RWPE2 (cell line): ENCODE results near the gene GALNT17.

Experiments used
- ATAC-seq: fragments of 200-7000 bp; cut with Tn5 transposase; 3 replicates; pipeline ENCODE4 v1.9.1; 2021; ENCODE audit warnings: low read depth
- DNase-seq: peaks from one replicate; pipeline ENCODE4 v3.0.0-alpha.2; 2020; ENCODE audit warnings: low spot score
- H3K27ac ChIP-seq: fragments of 450-650 bp; 2 replicates; pipeline ENCODE4 v1.5.1; 2017; ENCODE audit warnings: mild to moderate bottlenecking; ENCODE audit not compliant: poor library complexity, severe bottlenecking
- H3K27me3 ChIP-seq: fragments of 250-450 bp; sonication (Bioruptor Pico); 2 replicates; pipeline ENCODE4 v1.5.1; 2021; ENCODE audit warnings: mild to moderate bottlenecking, moderate library complexity; ENCODE audit not compliant: insufficient read depth, poor library complexity, severe bottlenecking
- H3K36me3 ChIP-seq: fragments of 250-450 bp; sonication (Bioruptor Pico); 2 replicates; pipeline ENCODE4 v1.5.1; 2020; ENCODE audit warnings: low read depth, mild to moderate bottlenecking, moderate library complexity
- H3K4me1 ChIP-seq: fragments of 250-450 bp; sonication (Bioruptor Pico); 2 replicates; pipeline ENCODE4 v1.5.1; 2021; ENCODE audit warnings: mild to moderate bottlenecking, moderate library complexity; ENCODE audit not compliant: insufficient read depth, poor library complexity, severe bottlenecking
- H3K4me3 ChIP-seq: fragments of 250-450 bp; sonication (Bioruptor Pico); 2 replicates; pipeline ENCODE4 v1.5.1; 2021; ENCODE audit warnings: mild to moderate bottlenecking, moderate library complexity; ENCODE audit not compliant: severe bottlenecking
- H3K9me3 ChIP-seq: fragments of 250-450 bp; sonication (Bioruptor Pico); 2 replicates; pipeline ENCODE4 v1.5.1; 2021; ENCODE audit warnings: mild to moderate bottlenecking, moderate library complexity; ENCODE audit not compliant: severe bottlenecking
- TF ChIP-seq, protein P1 (sequence below): fragments of 450-650 bp; IDR thresholded peaks from one replicate; pipeline ENCODE4 v1.5.1; 2017; ENCODE audit warnings: mild to moderate bottlenecking, moderate library complexity; ENCODE audit not compliant: poor library complexity, severe bottlenecking

The GALNT17 gene

DNA sequence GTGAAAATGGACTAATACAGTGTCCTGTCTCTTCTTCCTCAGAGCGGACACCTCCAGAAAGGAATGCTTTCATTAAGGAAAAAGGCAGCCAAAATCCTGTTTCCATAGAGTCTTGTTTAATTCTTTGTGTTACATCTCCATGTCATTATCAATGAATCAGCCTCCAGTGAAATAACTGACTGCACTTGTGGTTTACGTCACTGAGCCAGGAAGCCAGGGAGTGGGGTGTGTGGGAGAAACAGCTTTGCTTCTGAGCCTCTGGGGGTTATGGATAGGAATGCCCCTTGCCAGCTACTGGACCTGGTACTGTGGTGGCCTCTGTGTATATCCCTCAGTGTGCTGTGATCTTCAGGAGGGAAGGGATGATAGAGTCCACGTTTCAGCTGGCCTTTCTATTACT is 416.8 kb downstream of the GALNT17 start:
- DNase-seq (no peak), ATAC-seq (no peak)
- Histone ChIP-seq H3K9me3 (peaks cover 2% of the 10 kb centered on the region), H3K4me3 (no peak overlapping the region), H3K27me3 (no peaks in the 10 kb centered on the region), H3K36me3 (no peaks in the 10 kb centered on the region), H3K4me1 (no peaks in the 10 kb centered on the region), H3K27ac (no peak overlapping the region)
- TF ChIP-seq, protein P1, sequence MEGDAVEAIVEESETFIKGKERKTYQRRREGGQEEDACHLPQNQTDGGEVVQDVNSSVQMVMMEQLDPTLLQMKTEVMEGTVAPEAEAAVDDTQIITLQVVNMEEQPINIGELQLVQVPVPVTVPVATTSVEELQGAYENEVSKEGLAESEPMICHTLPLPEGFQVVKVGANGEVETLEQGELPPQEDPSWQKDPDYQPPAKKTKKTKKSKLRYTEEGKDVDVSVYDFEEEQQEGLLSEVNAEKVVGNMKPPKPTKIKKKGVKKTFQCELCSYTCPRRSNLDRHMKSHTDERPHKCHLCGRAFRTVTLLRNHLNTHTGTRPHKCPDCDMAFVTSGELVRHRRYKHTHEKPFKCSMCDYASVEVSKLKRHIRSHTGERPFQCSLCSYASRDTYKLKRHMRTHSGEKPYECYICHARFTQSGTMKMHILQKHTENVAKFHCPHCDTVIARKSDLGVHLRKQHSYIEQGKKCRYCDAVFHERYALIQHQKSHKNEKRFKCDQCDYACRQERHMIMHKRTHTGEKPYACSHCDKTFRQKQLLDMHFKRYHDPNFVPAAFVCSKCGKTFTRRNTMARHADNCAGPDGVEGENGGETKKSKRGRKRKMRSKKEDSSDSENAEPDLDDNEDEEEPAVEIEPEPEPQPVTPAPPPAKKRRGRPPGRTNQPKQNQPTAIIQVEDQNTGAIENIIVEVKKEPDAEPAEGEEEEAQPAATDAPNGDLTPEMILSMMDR: no peak

DNA sequence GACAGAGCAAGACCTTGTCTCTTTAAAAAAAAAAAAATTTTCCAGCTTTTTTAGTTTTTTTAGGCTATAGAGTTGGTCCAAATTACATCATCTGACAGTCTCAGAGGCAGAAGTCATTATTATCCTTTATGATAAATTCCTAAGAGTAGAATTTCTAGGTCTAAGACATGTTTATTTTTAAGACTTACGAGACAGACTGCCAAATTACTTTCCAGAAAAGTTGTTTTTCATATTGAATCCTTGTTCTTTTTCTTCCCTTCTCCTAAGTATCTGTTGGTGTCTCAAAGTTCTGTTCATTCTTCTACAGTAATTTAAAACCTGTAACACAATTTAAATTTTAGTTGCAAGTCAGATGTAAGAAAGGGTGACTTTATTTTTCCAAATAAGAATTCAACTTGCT is 421.4 kb downstream of the GALNT17 start:
- H3K27me3 ChIP-seq: no peaks in the 10 kb centered on the region
- H3K36me3 ChIP-seq: no peaks in the 10 kb centered on the region
- DNase-seq (no peak), ATAC-seq (no peak)
- H3K27ac ChIP-seq: no peak overlapping the region
- TF ChIP-seq, protein P1: no peak
- H3K4me1 ChIP-seq: no peaks in the 10 kb centered on the region
- H3K9me3 ChIP-seq: peaks cover 2% of the 10 kb centered on the region
- no peak overlapping the region for H3K4me3 ChIP-seq

DNA sequence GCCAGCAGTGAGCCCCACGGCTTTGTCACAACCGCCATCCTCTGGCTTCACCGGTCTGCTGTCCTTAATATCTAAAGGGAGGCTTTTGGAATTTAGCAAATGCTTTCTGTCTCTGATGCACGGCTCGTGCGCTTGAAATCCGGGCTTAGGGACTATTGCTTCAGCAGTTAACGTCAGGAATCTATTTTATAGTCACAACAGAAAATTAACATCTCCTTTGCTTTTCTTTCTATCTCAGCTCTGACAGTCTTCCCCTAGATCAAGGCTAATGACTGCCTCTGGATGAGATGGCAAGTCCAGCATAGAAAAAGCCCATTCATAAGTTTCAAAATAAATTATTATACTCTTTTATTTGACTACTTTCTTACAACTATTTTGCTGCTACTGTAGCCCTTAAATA is 423.8 kb downstream of the GALNT17 start:
- Histone ChIP-seq H3K4me1 (no peaks in the 10 kb centered on the region), H3K27me3 (no peaks in the 10 kb centered on the region), H3K9me3 (peaks cover 2% of the 10 kb centered on the region), H3K4me3 (no peak overlapping the region), H3K27ac (no peak overlapping the region), H3K36me3 (no peaks in the 10 kb centered on the region)
- TF ChIP-seq, protein P1: no peak
- DNase-seq (no peak), ATAC-seq (no peak)

DNA sequence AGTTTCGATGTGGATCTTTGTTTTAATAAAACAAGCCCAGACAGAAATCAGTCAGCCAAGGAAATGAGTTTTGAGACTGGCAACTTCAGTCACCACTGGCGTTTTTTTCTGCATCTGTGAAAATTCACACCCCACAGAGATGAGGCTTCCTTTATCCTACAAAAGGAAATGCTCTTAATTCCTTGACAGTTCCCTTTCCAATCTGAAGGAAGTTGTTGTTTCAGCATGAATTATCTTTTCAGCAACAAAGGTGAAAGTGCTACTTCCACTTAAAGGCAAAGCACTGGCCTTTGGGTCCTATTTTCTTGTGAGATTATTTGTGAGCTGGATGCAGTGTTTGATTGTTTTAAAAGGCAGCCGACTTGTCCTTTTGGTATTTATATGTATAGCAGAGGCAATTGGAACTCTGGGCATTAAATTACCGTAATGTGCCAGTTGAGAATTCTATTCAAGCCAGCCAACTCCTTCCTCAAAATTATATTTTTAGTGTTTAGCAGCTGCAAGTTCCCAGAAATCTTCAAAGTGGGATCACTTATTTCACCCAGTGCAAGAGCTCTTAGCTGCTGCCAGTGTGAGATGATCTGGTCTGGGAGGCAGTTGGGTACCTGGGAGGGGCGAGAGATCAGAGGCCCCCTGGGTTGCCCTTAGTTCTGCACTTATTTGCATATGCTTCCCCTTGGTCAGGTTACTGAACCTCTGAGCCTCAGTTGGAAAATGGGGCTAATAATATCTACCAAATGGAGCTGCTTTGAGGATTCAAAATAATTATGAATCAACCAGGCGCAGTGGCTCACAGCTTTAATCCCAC is 427.1 kb downstream of the GALNT17 start:
- Histone ChIP-seq H3K4me1 (no peaks in the 10 kb centered on the region), H3K27ac (no peak overlapping the region), H3K36me3 (no peaks in the 10 kb centered on the region), H3K9me3 (no peaks in the 10 kb centered on the region), H3K27me3 (no peaks in the 10 kb centered on the region), H3K4me3 (no peak overlapping the region)
- DNase-seq: no peak
- no peak for ATAC-seq
- TF ChIP-seq, protein P1: no peak

DNA sequence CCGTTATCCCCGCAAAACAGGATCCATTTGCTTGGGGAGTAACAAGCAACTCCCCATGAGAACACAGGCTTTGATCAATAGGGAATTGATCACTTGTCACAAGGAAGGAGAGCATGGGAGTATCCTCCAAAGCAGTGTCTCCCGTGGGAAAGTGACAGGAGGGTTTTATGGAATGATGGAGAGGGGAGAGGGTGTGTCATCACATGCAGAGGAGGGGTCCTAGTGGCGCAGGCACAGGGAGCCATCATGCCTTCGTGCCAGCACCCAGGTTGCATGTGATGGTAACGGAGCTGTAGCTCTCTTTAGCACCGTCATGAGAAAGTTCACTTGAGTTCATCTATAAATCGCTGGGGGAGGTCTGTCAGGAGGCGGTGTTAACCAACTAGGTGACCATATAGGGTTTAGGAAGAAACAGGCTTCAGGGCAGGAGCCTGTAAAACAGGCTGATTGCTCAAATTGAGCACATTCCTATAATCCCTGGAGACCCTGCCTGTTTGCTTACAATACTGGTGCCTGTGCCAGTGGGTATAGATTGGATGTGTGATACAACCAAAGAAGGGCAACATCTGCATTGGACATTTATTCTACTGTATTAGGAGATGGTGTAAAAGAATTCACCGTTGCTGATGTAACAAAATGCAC is 428.5 kb downstream of the GALNT17 start:
- H3K36me3 ChIP-seq: no peaks in the 10 kb centered on the region
- no peak overlapping the region for H3K4me3 ChIP-seq
- no peaks in the 10 kb centered on the region for H3K9me3 ChIP-seq
- ATAC-seq: no peak
- no peaks in the 10 kb centered on the region for H3K4me1 ChIP-seq
- no peaks in the 10 kb centered on the region for H3K27me3 ChIP-seq
- TF ChIP-seq, protein P1: no peak
- no peak overlapping the region for H3K27ac ChIP-seq
- no peak for DNase-seq
